ENCODE data around the gene BMPR1B.

DNA sequence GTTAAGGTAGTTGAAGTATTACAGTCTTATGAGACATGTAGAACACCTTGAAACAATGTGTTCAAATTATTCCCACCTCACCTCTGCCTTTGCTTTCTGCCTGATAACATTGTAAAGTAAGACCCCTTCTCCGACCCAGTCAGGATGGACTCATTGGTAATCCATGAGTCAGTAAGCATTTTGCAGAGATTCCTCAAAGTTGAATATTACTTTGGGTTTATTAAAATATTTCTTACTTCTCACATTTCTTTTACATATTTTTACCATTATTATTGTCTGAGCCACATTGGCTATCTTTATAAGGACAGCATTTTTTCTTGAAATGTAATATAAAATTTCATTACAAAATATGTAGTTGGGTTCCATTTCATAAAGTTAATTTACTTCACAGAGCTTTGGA, 201.6 kb downstream of the BMPR1B start:
- no peak for TF ChIP-seq CBX8 (IDR thresholded peaks at IDR 0.05; ENCODE audit: borderline replicate concordance, low read depth, low read length)
- TF ChIP-seq TBP (IDR thresholded peaks at IDR 0.05; ENCODE audit: low read depth, low read length) = no peak
- no peak for TF ChIP-seq CTCF (IDR thresholded peaks at IDR 0.05; ENCODE audit: control extremely low read depth in 1 of 3, insufficient read depth in 1 of 3, low read depth in 1 of 3, low read length in 3 of 3)
- TF ChIP-seq POLR2A (IDR thresholded peaks at IDR 0.05; ENCODE audit: control extremely low read depth in 1 of 2, low read depth in 2 of 2, low read length in 2 of 2) = no peak

Data from H1 (cell line).